D721Med (cell line): ENCODE results near the gene GALR3.

Experiments used
- DNase-seq: peaks from one replicate; pipeline ENCODE4 v3.0.0; 2011; ENCODE audit warnings: low spot score; ENCODE audit not compliant: insufficient read length
- FAIRE-seq: peaks from 2 replicates; lab custom pipeline; 2011; peaks lifted over from hg19 to GRCh38; lab: Jason Lieb, UNC
- TF ChIP-seq, protein P1 (sequence below): IDR thresholded peaks from 2 replicates; pipeline ENCODE4 v1.5.1; 2012; ENCODE audit warnings: mild to moderate bottlenecking, control low read depth; ENCODE audit not compliant: insufficient read depth; ENCODE audit errors: missing control alignments

Gene GALR3

DNA sequence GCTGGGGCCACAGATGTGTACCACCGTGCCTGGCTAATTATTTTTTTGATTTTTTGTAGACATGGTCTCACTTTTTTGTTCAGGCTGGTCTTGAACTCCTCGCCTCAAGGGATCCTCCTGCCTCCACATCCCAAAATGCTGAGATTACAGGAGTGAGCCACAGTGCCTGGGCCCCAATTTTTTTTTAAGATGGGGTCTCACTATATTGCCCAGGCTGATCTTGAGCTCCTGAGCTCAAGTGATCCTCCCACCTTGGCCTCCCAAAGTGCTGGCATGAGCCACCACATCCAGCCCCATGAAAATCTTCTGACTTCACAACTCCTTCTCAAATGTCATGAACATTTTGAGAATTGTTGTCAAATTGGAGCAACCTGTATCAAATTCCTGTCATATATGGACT lies 23.3 kb downstream of the GALR3 start:
- FAIRE-seq (no peak), DNase-seq (no peak)
- TF ChIP-seq, protein P1, sequence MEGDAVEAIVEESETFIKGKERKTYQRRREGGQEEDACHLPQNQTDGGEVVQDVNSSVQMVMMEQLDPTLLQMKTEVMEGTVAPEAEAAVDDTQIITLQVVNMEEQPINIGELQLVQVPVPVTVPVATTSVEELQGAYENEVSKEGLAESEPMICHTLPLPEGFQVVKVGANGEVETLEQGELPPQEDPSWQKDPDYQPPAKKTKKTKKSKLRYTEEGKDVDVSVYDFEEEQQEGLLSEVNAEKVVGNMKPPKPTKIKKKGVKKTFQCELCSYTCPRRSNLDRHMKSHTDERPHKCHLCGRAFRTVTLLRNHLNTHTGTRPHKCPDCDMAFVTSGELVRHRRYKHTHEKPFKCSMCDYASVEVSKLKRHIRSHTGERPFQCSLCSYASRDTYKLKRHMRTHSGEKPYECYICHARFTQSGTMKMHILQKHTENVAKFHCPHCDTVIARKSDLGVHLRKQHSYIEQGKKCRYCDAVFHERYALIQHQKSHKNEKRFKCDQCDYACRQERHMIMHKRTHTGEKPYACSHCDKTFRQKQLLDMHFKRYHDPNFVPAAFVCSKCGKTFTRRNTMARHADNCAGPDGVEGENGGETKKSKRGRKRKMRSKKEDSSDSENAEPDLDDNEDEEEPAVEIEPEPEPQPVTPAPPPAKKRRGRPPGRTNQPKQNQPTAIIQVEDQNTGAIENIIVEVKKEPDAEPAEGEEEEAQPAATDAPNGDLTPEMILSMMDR = no peak

DNA sequence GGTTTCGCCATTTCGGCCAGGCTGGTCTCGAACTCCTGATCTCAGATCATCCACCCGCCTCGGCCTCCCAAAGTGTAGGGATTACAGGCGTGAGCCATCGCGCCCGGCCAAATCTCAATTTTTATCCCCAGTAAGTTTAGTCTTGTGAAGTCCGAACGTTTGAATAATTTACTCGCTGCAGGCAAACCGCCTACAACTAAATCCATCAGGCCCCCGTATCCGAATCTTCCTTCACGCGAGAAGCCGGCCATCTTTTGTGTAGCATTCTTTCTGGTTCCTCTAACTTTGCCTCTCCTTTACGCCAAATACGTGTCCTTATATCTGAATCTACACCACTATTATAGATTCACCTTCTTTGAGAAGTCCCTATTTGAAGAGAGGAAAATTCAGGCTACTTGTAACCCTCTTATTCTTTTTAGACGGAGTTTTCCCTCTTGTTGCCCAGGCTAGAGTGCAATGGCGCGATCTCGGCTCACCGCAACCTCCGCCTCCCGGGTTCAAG lies 25.5 kb downstream of the GALR3 start:
- FAIRE-seq = no peak
- TF ChIP-seq, protein P1 = no peak
- DNase-seq = no peak

DNA sequence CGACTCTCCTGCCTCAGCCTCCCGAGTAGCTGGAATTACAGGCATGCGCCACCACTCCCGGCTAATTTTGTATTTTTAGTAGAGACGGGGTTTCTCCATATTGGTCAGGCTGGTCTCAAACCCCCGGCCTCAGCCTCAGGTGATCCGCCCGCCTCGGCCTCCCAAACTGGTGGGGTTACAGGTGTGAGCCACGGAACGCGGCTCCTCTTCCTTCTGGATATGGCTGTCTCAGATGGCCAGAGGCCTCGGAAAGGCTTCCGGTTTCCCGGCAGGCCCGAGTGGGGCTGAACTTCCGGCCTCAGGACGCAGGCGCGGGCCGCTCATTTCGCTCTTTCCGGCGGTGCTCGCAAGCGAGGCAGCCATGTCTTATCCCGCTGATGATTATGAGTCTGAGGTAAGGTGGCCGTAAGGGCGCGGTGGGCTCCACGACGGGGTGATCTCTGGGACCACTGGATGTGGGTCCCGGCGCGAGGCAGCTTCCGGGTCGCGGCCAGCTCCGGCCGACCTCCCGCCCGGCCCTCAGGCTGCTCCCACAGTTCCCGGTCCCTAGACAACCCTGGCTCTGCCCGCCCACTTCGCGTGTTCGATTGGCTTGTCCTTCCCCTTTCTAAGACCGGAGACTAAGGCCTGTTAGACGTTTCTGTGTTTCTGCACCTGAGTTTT lies 26.0 kb downstream of the GALR3 start, which contains the start of gene EIF3L:
Gene EIF3L (plus strand): TSS at position 331 of the 663 bp plus-strand sequence. CDS start 31 bp downstream, at position 362.
- TF ChIP-seq, protein P1 = no peak
- peak; percentile 81 for DNase-seq
- no peak for FAIRE-seq

DNA sequence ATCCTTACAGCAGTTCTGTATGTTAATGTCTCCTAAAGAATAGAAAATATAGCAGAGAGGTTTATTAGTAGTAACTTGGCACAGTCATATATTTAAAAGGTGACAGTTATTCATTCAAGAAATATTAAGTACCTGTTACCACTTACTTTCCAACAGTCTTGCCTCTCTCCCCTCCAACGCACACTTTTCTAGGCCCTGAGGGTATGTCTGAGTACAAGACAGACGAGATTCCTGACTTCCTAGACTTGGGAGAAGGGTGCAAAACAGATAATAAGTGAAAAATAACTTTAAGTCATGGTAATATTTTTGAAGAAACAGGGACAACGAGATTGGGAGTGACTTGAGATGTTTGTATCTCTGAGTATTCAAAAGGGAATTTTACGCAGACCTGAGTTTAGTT lies 27.6 kb downstream of the GALR3 start:
- no peak for DNase-seq
- no peak for FAIRE-seq
- TF ChIP-seq, protein P1 = no peak

DNA sequence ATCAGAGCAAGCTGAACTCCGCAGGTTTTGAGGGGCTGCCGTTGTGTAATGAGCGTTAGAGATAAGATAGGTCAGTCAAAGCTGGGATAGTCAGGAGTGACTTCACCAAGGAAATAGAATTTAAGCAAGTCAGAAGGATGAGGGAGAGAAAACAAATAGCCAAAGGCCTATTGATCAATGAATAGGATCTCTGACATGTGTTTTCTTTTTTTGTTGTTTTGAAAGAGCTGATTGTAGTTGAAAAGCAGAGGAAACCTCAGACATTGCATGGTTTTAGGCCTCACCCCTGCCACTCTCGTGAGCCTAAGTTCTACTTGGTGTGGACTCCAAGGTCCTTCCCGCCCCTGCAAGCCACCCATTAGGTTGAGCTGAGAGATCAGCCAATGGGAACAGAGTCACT lies 29.2 kb downstream of the GALR3 start:
- no peak for FAIRE-seq
- DNase-seq = no peak
- TF ChIP-seq, protein P1 = no peak

DNA sequence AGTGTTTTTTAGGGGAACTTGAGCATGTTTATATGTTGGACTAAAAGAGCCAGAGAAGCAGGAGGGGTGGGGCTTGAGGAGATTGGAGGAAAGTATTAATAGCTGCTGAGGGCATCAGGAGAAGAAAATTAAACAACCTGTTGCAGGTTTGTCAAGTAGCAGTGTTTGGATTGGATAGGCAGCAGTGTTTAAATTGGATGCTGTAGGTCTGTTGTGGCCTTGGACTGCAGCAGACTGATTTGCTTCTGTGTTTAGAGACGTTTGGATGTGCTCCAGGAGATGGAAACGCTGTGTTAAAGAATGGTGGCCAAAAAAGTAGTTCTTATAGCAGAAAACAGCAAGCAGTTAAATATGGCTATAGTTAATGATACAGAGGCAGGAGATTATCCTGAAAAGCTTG lies 31.8 kb downstream of the GALR3 start:
- FAIRE-seq = no peak
- no peak for DNase-seq
- TF ChIP-seq, protein P1 = no peak

DNA sequence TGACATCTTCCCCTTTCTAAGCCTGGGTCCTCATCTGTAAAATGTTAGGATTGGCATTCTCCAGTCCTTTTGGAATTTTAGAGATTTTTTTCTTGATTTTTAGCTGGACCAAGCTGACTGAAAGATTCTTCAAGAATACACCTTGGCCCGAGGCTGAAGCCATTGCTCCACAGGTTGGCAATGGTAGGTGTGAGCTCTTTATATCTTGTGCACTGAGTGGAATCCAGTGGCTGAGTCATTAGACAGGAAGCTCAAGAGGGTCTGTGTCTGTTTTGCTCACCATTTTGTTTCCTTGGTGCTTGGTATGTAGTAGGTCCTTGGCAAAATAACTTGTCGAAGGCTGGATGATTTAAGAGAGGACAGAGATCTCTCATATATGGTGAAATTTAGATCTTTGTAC lies 32.3 kb downstream of the GALR3 start:
- FAIRE-seq (no peak), DNase-seq (no peak)
- TF ChIP-seq, protein P1 = no peak
